ENCODE results near the gene EPHX1.

Gene EPHX1

DNA sequence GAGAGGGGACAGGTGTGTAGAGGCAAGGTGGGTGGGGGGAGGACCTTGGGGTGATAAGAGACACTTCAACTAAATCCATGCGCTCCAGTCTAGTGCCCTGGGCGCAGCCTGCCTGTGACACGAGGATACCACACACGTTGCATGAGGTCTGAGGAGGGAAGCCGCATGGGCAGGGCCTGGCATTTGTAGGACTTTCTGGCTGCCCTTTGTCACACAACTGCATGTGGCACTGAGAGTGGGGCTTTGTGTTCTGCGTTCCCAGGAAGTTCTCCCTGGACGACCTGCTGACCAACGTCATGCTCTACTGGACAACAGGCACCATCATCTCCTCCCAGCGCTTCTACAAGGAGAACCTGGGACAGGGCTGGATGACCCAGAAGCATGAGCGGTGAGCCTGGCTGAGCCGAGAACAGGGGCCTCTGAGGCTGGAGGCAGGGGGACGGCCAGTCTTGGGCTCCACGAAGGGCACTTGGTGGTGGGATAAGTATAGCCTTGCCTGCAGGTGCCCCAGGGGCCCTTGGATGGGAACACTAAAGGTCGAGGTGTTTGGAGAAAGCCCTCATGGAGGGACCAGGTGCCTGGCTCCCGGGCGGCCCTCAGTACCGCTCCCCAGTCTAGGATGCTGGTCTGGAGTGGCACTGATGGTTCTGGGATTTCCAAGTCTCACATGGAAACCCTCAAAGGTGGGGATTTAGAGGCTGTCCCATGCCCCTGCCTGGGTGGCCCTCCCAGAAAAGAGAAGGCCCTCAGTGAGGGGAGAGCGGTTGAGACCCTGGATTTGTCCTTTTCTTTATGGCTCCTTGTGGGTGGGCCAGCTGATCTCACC, 34.5 kb downstream of the EPHX1 start:
- no peak for DNase-seq

- no peak for DNase-seq
These were observed 35.2 kb downstream of the EPHX1 start for GRCh38 chr1:225845097-225845496.

- peak; percentile 34 to 49 for DNase-seq
These were observed 35.8 kb downstream of the EPHX1 start for GRCh38 chr1:225845571-225846259.

DNA sequence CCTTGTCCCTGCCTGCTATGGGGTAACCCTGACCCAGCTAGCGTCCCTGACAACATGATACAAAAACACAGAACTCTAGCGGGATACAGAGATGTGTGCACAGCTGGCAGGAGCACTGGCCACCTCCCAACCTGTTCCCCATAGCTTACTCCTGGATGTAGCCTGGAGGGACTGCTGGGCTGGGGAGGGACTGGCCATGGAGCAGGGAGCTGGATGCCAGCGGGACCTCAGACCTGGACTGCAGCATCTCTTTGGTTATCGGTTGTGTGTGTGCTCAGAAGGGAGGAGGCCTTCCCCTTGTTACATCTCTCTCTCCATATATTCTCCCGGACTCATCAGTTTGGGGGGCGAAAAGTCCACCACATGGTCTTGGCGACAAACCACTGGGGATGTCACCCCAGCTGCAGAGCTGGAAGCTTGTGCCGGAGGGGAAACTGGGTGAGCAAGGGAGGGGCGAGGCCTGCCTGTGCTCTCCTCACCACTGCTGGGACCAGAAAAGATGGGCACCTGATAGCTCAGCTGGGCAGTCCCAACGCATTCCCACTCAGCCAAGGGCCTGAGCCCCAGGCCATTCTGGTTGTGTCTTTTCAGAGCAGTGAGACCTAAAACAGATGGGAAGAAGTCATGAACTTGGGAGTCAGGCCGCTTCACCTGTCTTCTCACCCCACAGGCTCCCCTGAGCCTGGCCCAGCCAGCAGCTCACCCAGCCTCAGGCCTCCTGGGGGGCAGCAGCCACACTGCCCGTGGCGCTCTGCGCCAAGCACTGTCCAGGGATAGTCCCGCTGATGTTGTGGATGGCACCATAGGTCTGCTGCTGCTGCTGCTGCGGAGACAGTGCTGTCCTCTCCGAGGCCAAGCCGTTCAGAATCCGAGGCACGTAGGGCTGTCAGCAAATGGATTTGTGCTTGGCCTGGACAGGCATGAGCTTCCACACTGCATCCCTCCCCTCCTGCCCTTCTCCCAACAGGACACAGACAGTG, 36.7 kb downstream of the EPHX1 start:
- no peak for DNase-seq

DNA sequence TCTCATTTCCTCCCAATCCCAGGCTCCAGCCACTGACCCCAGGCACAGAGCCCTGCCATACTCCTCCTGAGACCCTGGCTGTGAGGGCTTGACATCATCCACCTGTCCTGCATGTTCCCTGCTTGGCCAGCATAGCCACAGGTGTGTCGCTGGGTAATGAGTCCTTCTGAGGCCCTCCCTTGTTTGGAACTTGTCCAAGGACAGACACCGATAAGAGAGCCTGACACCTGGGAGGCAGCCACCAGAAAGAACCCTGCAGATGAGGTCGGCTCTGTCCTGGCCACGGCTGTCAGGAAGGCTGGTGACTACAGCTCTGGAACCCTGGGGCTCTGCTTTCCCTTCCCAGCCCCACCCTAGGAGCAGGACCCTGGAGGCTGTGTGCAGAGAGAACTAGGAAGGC, 37.7 kb downstream of the EPHX1 start:
- no peak for DNase-seq

DNA sequence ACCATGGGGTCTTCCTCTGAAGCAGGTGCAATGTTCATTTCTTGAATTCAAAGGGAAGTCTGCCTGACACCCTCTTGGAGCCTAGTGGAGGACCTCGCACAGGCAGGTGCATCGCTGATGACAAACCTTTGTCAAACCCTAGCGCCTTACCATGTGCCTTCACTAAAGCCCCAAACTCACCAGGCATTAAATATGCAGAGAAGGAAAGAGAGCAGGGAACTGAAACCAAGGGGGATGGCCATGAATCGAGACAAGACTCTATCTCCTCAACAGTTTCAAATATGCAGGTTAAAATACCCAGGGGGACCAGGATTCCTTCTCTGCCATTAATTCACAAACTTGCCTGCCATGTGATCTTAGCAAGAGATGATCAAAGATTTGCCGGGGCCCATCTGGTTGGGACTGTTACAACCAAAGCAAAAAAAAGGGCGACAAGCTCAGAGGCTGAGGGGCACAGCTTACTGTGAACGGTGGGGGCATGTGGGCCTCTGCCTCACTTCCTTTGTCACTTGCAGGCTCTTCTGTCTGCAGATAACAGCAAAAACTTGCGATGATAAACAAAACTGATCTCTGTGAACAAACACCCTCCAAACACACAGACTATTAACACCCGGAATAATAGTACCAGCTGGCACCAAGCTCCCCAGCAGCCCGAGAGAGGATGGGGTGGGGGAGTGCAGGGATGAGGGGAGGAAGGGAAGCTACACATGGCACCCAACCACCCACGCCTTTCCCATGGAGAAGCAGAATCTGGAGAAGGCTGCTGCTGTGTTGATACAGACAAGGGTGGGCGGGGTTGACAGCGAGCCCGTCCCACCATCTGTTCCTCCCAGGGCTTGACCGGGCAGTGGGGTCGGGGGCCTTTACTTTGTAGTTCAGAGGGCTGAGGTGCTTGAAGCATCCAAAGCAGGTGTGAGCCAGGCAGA, 38.4 kb downstream of the EPHX1 start:
- DNase-seq = no peak

DNA sequence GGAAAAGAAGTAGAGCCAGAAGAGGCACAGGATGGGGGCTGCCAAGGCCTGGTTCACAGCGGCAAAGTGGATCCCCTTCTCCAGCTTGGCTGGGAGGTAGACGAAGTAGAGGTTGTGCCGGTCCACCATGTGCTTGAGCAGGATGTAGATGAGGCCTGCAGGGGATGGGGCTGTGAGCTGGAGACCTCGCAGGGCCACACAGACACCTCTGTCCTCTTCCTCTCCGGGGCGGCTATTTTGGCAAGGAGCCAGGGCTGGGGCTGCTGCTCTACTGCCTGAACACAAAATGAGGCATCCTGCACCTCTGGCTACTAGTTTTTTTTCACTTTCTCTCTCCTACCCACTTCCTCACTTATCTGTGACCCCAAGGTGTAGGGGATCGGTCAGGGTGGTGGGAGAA, 40.0 kb downstream of the EPHX1 start:
- DNase-seq = no peak

GRCh38 chr1:225850370-225850769, 40.4 kb downstream of the EPHX1 start:
- DNase-seq = no peak

- DNase-seq = no peak
These were observed 41.9 kb downstream of the EPHX1 start for GRCh38 chr1:225851805-225852204.

DNA sequence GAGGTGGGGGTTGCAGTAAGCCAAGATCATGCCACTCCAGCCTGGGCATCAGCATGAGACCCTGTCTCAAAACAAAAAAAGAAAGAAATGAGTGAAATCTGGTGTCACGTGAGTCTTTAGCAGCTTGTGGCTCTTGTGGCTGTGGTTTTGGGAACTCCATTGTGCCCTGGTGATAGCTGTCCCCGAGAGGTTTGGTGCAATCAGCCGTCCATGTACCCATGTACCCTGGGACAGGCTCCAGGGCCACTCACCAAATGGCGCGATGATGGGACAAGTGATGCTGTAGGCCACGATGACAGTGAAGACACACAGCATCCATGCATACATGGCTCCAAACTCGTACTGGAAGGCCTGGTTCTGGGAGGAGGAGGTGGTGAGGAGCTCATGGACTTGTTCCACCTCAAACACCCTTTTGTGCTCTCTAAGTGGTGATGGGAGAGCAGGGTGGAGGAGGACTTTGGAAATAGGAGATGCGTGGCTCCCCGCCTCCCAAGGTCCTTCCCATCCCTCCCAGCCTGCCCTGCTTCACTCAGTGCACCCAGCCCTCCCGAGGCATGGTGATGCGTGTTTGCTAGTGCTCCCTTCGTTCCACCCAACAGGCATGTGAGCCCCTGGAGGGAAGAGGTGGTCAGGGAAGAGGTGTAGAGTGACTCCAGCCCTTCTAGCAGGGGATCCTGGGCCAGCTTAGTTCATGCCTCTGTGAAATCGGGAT, 42.6 kb downstream of the EPHX1 start:
- DNase-seq = no peak

DNA sequence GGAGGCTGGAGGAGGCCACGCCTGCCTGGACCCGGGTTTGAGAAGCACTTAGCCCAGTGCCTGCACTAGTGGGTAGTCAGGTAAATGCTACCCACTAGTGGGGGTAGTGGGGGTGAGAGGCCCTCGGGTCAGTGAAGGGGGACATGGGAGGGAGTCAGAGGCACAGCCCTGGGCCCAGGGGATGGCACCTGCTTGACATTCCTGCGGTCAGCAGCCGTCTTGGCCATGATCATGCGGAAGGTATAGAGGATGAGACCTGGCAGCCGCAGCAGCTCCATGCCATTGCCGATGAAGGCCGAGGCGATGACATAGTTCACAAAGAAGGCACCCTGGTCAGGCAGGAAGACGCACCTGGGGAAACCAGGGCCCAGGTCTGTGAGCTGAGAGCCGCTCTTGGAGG, 43.5 kb downstream of the EPHX1 start:
- DNase-seq = no peak

DNA sequence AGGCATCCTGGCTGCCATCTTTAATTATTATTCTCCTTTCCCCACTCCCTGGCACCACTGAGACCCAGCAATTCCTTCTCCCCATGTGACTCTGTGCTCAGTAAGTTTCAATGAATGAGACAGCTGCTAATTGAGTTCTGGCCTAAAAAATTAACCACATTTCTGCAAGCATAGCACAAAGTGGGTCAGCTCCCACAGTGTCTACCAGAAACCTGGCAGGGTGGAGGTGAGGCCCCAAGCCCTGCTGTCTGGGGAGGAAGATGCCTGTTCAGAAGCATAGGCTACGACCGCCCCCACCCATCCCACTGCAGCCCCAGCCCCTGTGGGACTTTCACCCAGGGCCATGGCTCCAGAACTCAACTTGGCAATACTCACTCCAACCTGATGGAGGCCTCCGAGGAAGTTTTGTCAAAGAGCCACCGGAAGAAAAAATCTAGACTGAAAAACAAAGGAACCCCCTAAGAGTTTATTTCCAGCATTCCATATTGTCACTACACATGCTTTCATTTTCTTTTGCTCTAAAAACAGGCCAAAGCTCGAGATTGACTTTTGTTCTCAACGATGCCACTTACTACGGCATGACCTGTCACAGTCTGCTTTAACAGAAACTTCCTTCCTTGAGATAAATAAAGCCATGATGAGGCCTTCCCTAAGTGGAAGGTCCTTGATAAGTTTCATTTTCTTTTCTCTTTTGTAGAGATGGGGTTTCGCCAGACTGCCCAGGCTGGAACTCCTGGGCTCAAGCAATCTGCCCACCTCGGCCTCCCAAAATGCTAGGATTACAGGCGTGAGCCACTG, 45.8 kb downstream of the EPHX1 start:
- DNase-seq = no peak

- DNase-seq = no peak
These were observed 47.3 kb downstream of the EPHX1 start for GRCh38 chr1:225857256-225857655.

GRCh38 chr1:225859151-225859550, 49.2 kb downstream of the EPHX1 start:
- no peak for DNase-seq

DNA sequence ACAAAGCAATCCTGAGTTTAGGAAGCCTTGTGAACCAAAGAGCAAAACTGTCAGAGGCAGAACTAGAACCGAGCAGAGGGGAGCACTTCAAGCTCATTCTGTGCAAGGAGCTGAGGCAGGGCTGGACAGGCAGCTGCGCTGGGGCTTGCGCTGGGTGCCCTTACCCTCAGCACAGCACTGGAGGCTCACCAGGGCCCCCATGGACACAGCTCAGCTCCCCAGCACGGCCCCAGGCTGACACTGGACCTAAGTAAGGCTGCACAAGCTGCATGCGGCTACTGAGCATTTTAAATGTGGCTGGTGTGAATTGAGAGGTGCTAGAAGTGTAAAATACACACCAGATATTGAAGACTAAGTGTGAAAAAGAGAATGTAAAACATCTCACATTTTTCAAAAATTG, 50.2 kb downstream of the EPHX1 start:
- no peak for DNase-seq

GRCh38 chr1:225860876-225861441, 51.0 kb downstream of the EPHX1 start:
- DNase-seq = no peak

DNA sequence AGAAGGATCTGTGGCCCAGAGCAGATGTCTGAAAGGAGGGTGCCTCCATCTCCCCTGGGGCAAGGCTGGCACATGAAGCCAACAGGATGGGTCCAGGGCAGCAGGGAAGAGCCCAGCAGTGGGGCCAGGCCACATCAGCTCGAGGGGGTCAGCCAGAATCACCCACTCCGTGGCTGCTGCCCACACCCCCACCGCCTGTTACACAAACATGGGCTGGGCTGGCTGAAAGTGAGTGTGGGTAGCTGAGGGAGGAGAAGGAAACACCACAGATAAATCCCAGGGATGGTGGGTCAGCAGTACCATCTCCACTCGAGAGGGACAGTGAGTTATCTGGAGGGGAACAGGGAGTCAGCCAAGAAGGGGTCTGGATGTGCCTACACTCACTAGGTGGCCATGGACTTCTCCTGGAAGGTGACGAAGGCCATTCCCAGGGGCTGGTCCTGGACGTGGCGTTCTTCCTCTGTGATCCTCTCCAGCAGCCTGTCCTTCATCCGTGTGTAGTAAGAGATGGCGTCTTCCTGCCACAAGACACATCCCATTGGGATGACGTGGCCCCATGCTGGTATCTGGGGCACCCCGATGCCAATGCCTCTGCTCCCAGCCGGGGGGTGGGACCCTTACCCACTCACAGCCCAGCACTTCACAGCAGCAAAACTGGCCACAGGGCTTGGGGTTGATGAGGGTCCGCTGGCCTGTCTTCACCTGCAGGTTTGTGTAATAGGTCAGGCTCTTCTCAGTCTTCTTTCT, 52.1 kb downstream of the EPHX1 start:
- no peak for DNase-seq

GRCh38 chr1:225862581-225862950, 52.6 kb downstream of the EPHX1 start:
- DNase-seq = no peak

DNA sequence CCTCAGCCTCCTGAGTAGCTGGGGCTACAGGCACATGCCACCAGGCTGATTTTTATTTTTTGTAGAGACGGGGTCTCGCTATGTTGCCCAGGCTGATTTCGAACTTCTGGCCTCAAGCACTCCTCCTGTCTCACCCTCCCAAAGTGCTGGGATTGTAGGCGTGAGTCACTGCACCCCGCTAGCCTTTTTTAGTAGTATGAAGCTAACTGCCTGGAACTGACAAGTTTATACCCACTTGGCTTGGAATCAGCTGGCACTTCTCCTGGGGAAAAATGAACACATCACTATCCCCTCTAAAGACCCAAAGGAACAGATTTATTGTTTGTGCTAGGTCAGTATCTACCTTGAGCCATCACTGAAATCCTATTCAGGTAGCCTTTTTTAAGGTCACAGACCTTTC, 53.2 kb downstream of the EPHX1 start:
- DNase-seq = no peak

- no peak for DNase-seq
These were observed 55.6 kb downstream of the EPHX1 start for GRCh38 chr1:225865514-225865913.

Measured in AML-193 (cell line).